AG04449 (cell line): ENCODE measurements around the gene ZNF774.

ENCODE experiments used
- CTCF ChIA-PET: fragments of 350-600 bp; formaldehyde crosslinking; extraction: SDS; loops from one replicate; lab custom pipeline; 2021; ENCODE audit warnings: antibody characterized with exemption; lab: Yijun Ruan, JAX
- POLR2A ChIA-PET: fragments of 400-600, 350-600 bp; formaldehyde crosslinking; extraction: SDS; loops from one replicate; lab custom pipeline; 2020; ENCODE audit warnings: antibody characterized with exemption, inconsistent platforms; lab: Yijun Ruan, JAX
- DNase-seq: peaks from one replicate; pipeline ENCODE4 v3.0.0-alpha.2; 2010; ENCODE audit warnings: low read depth, low spot score
- H3K4me3 ChIP-seq: 2 replicates; pipeline ENCODE4 v1.5.1; 2011; ENCODE audit warnings: low read depth, mild to moderate bottlenecking, control low read depth, low read length
- TF ChIP-seq, protein P1 (sequence below): IDR thresholded peaks from one replicate; pipeline ENCODE4 v1.5.1; 2011; ENCODE audit warnings: mild to moderate bottlenecking, moderate library complexity, low read length, control low read depth, inconsistent platforms; ENCODE audit not compliant: insufficient read depth; ENCODE audit errors: missing control alignments

Gene ZNF774

GRCh38 chr15:90387534-90388461 lies 35.7 kb downstream of the ZNF774 start, which contains the start of gene IQGAP1:
Gene IQGAP1 (plus strand): TSS chr15:90388242. CDS start chr15:90388342, 100 bp downstream.
- H3K4me3 ChIP-seq = peak within 1 kb of the TSS; percentile 86
- ChIA-PET CTCF (interaction anchor here (1.2 to 1.9 kb wide), 5 partner anchors 12 to 94 kb away, joined by 4 to 11 read pairs (median 7); partner anchors contain the start of gene ZNF774), POLR2A (interaction anchor here (0.6 to 1.8 kb wide), 9 partner anchors 13 to 142 kb away, joined by 3 to 13 read pairs (median 4); no protein-coding TSS in a partner anchor)
- TF ChIP-seq, protein P1, sequence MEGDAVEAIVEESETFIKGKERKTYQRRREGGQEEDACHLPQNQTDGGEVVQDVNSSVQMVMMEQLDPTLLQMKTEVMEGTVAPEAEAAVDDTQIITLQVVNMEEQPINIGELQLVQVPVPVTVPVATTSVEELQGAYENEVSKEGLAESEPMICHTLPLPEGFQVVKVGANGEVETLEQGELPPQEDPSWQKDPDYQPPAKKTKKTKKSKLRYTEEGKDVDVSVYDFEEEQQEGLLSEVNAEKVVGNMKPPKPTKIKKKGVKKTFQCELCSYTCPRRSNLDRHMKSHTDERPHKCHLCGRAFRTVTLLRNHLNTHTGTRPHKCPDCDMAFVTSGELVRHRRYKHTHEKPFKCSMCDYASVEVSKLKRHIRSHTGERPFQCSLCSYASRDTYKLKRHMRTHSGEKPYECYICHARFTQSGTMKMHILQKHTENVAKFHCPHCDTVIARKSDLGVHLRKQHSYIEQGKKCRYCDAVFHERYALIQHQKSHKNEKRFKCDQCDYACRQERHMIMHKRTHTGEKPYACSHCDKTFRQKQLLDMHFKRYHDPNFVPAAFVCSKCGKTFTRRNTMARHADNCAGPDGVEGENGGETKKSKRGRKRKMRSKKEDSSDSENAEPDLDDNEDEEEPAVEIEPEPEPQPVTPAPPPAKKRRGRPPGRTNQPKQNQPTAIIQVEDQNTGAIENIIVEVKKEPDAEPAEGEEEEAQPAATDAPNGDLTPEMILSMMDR = no peak
- DNase-seq = peak; percentile 65

GRCh38 chr15:90388462-90389380 lies 36.6 kb downstream of the ZNF774 start:
- POLR2A ChIA-PET = interaction anchor here (0.9 to 1.8 kb wide), 6 partner anchors 11 to 26 kb away, joined by 3 to 13 read pairs (median 8); no protein-coding TSS in a partner anchor
- TF ChIP-seq, protein P1 = no peak

DNA sequence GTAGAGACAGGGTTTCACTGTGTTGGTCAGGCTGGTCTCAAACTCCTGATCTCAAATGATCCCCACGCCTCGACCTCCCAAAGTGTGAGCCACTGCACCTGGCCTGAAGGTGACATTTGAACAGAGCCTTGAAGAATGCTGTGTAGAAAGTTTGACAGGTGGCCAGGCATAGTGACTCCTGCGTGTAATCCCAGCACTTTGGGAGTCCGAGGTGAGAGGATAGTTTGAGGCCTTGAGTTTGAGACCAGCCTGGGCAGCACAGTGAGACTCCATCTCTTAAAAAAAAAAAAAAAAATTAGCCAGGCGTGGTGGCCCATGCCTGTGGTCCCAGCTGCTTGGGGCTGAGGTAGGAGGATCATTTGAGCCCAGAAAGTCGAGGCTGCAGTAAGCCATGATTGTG lies 37.4 kb downstream of the ZNF774 start:
- POLR2A ChIA-PET = interaction anchor here (0.7 to 1.2 kb wide), 2 partner anchors 10 to 62 kb away, joined by 3 to 4 read pairs; no protein-coding TSS in a partner anchor
- CTCF ChIA-PET = interaction anchor here (1.0 to 1.9 kb wide), 3 partner anchors 11 to 32 kb away, joined by 3 to 11 read pairs (median 7); no protein-coding TSS in a partner anchor
- no peak for DNase-seq
- H3K4me3 ChIP-seq = peak overlapping the region; percentile 86
- TF ChIP-seq, protein P1 = no peak

More at GRCh38 chr15:90388462-90389380, 36.6 kb downstream of the ZNF774 start:
- DNase-seq = no peak
- CTCF ChIA-PET = interaction anchor here (1.0 to 1.9 kb wide), 6 partner anchors 12 to 93 kb away, joined by 3 to 11 read pairs (median 6); partner anchors contain the start of gene ZNF774
- peak overlapping the region; percentile 86 for H3K4me3 ChIP-seq

- no peak for DNase-seq
- TF ChIP-seq, protein P1 = no peak
- POLR2A ChIA-PET = no interaction called here
- CTCF ChIA-PET = interaction anchor here (1.1 kb wide), 1 partner anchor 67 kb away, joined by 3 read pairs; no protein-coding TSS in a partner anchor
- H3K4me3 ChIP-seq = no peak overlapping the region
These were observed 41.0 kb downstream of the ZNF774 start for GRCh38 chr15:90393040-90393439.

GRCh38 chr15:90394074-90394473 lies 42.0 kb downstream of the ZNF774 start:
- H3K4me3 ChIP-seq = no peak overlapping the region
- ChIA-PET CTCF (interaction anchor here (1.2 kb wide), 1 partner anchor 18 kb away, joined by 3 read pairs; no protein-coding TSS in a partner anchor), POLR2A (no interaction called here)
- TF ChIP-seq, protein P1 = no peak
- DNase-seq = no peak
